NCI-H446 treated with DMSO at 0.1 percent for 48 hours (cell line): ENCODE measurements around the gene UBXN4.
"Not testable (repeated sequence)": the region's sequence is repeated elsewhere in the genome, so short reads cannot be mapped to it uniquely, and the experiment has no call there.

Experiments used
- DNase-seq: peaks from one replicate; lab custom pipeline; 2025; lab: John Stamatoyannopoulos, UW

The UBXN4 gene

GRCh38 chr2:135768863-135769262 is 27.2 kb downstream of the UBXN4 start:
- DNase-seq, result no peak

DNA sequence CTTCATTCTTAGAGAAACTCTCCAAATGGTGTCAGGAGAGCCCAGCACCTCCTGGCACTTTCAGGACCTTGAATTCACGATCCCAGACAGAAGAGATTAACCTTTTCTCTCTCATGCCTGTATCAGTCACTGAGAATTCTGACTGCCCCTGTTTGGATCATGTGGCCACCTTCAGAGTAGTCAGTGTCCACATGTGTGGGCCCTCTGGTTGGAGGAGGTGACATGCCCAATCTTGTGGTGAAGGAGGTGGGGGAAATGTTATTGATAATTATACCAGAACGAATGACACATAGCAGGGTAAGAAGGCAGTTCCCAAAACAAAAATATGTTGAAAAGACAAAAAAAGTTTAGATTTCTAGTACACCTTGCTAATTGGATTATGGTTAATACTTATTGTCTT is 31.7 kb downstream of the UBXN4 start:
- no peak for DNase-seq

GRCh38 chr2:135773917-135774316 is 32.3 kb downstream of the UBXN4 start:
- no peak for DNase-seq

DNA sequence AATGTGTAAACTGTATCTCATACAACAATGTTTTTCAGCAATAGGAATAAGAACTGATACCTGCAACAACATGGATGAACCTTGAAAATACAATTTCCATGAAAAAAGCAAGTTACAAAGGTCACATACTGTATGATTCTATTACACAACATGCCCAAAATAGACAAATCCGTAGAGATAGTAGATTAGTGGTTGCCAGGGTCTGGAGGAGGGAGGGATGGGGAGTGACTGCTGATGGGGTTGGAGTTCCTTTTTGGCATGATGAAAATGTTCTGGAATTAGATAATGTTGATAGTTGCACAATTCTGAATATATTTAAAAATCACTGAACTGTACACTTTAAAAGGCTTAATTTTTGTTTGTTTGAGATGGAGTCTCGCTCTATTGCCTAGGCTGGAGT is 33.8 kb downstream of the UBXN4 start:
- no peak for DNase-seq

GRCh38 chr2:135776367-135776766 is 34.7 kb downstream of the UBXN4 start:
- DNase-seq, result no peak

GRCh38 chr2:135782231-135782630 is 40.6 kb downstream of the UBXN4 start:
- DNase-seq, result no peak

- DNase-seq, result no peak
Observed at GRCh38 chr2:135783439-135783838, 41.8 kb downstream of the UBXN4 start.

- DNase-seq, result no peak
Observed at GRCh38 chr2:135785032-135785431, 43.4 kb downstream of the UBXN4 start.

DNA sequence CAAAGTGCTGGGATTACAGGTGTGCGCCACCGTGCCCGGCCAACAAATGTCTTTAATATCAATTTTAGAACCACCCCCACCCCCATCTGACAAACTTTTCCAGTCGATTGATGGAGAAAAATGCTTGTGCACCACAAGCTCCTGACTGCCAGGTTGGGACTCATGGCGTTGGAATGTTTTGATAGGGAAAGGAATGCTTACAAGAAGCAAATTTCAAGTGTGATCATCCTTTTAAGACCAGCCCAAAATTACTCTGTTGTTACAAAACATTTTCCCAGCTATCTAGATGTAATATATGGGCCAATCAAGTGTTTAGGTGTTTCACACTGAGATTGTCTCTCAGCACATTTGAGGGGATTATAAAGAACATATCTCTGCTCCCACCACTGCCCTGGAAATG is 45.2 kb downstream of the UBXN4 start:
- DNase-seq, result no peak

DNA sequence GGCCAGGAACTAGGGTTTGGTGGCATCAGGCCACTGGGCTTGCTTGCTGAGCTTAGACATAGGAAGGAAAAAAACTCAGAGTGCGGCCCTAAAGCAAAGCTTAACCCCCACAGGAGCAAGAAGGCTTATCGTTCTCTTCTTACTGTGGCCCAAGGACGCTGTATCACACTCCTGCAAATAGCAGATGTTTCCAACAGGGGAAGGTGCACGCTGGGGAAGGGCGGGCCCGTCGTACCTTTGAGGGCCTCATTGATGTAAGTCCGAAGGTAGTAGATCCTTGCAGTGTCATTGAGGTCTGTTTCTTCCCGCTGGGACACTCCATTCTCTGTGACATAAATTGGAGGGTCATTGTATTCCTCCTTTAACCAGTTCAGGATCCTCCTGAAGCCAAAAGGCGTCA is 48.8 kb downstream of the UBXN4 start:
- no peak for DNase-seq

DNA sequence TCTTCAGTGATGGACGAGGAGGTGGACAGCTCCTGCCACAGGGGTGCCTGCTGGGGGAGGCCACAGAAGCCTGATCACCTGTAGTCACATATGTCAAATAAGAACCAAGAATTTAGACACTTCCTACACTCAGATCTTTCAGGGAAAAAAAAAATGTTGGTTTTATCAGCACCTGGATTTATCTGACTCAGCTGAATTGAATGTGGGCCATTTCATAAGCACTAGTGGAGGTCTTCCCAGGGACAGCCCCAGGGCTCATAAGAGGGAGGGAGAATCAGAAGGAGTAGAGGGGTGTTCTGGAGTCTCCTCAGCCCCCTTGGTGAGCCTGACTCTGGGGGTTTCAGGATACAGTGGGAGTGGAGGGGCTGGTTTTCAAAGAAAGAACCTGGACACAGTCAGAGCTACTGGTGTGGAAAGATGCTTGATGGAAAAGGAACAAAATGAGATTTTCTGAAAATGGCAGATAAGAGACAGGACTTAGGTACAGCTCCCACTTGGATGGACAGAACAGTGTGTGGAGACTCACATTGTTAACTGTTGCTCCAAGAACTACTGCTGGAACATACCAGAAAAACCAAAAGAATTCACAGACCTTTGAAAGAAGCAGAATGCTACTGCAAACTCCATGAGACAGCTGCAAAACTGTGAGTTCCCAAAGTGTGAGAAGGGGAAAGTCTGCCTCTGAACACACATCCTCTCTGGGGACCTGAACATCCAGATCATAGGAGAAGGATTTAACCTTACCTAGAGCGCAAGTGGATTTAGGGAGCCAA is 49.9 kb downstream of the UBXN4 start:
- DNase-seq, result no peak

DNA sequence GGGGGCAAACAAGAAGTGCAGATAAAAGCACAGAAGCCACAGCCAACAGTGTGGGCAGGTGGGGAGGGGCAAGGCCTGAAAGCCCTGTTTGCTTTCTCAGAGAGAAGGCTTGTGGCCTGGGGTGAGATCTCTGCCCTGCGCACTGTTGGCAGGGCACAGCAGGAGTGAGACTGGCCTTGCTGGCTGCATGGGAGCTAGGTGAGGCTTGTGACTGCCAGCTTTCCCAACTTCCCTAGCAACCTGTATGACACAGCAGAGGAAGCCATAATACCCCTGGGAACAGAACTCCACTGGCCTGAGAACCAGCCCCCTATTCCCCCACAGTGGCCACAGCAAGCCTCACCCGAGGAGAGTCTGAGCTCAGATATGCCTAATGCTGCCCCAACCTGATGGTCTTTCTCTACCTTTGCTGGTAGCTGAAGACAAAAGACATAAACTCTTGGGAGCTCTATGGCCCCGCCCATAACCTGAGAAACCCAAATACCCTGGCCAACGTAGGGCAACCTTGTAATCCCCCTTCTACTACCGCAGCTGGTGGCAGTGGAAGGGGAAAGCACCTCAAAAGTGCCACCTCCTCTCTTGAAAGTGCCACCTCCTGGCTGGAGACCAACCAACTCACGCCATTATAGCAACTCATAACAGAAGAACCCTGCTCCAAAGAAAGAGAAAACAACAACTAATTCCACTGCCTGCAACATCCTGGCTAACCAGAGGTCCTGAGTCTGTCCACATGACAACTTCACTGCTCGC is 50.9 kb downstream of the UBXN4 start:
- no peak for DNase-seq

- not testable (repeated sequence) for DNase-seq
Observed at GRCh38 chr2:135795641-135796040, 54.0 kb downstream of the UBXN4 start.

DNA sequence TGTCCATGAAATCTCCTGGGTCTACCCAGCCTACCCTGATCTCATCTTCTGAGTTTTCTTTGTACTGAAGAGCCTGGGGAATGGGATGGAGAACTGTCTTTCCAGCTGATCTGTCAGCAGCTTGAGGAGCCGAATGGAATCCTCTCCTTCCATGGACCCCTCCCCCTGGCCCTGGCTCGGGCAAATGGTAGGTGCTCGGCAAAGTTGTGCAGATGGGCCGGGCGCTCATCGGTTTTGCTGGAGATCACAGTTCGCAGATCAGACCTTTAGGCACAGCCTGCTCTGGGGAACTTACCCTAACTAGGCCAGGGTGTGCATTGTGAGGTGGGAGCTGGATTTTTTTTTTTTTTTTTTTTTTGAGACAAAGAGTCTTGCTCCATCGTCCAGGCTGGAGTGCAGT is 55.0 kb downstream of the UBXN4 start:
- DNase-seq, result no peak

- peak; percentile 26 for DNase-seq
Observed at GRCh38 chr2:135797497-135798274, 56.0 kb downstream of the UBXN4 start.

DNA sequence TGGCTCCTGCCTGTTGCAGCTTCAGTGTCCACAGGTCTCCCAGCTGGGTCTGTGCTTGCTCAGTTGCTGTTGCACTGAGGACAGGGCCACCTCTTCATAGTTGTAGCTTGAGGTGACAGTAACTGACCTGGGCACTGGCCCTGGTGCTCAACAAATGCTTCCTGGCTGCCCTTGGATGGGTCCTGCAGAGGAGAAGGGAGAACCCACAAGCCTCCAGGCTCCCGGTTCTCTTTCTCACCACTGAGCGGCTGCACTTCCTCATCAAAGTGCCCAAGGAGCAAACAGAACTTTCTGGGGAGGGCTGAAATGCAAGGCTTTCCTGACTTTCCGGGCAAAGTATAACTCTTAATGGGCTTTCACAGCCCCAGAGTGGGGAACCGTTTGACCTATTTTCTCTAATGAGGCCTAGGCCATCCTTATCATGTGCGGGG is 56.6 kb downstream of the UBXN4 start:
- DNase-seq, result no peak

DNA sequence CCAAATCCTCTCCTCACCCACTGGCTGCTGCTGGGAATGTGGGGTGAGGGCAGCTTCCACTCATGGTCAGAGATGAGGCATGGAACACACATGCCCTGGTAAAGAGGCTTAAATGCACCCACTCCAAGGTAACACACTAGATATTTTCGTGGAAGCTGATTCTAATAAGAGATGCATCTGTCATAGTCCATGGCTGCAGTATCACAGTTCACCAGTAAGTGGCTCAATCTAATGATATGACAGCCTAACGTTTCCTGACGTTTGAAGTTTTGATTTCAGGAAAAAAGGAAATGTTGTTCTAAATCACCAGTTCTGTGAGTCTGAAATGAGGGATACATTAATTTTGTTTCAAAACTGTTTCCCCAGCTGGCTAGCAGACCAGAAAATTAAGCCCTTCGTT is 57.1 kb downstream of the UBXN4 start:
- no peak for DNase-seq

- DNase-seq, result no peak
Observed at GRCh38 chr2:135799738-135800137, 58.1 kb downstream of the UBXN4 start.

DNA sequence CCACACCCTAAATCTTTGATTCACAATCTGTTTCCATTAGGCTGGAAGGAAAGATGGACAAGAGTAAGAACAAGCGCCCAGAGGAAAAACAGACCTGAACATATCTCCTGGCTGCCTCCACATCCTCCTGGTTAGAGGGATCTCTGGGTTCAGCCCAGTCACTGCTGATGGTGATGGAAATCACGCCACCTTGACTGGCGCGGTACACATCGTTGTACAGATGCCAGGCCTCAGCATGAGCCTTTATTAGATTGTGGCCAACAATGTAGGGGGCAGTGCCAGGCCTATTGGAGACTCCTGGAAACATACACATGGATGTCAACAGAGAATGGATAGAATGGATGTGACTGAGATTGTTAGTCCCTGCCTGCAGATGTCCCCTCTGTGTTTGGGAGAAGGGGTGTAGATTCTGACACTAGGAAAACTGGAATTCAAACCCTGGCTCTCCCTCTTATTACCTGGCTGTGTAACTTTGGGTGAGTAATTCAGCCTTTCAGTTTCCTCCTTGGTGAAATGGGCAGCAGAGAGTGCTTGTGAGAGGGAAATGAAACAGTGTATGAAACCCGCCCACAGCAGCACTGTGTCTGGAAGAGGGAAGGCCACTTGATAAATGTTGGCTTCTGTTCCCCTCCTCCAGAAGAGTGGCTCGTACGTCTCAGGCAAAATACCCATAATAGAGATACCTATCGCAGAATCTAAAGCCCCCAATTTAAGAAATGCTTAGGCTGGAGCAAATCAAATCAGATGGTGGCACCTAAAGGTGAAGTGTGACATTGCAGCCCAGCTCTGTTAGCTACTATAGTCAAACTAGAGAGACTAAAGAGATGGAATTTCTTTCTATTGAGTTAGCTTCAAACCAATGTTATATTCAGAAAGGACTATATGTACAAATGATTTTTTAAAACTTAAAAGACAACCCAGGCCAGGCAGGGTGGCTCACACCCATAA is 59.1 kb downstream of the UBXN4 start:
- DNase-seq, result no peak

GRCh38 chr2:135802350-135802749 is 60.7 kb downstream of the UBXN4 start:
- DNase-seq, result no peak

- no peak for DNase-seq
Observed at GRCh38 chr2:135803278-135803677, 61.6 kb downstream of the UBXN4 start.

DNA sequence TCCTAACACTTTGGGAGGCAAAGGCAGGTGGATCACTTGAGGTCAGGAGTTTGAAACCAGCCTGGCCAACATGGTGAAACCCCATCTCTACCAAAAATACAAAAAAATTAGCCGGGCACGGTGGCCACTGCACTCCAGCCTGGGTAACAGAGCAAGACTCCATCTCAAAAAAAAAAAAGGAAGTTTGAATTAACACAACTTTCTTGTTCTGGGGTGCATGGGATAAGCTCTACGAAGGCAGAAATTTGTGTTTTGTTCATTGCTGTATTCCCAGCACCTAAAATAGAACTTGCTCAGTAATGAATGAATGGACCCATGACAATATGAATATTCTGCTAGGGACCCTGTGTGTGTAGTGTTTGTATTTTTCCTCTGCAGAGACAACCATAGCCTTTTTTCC is 66.2 kb downstream of the UBXN4 start:
- DNase-seq, result not testable (repeated sequence)
